K562 (cell line): ENCODE results near the gene MRPL57. TPM values are rescaled to one million over a fixed set of nuclear protein-coding genes. Genes with fewer than 3 reads are reported as not detected.
A peak's percentile ranks its signal among the peaks of the same experiment; 100 is the strongest.

Experiments
- ATAC-seq: fragments of 200-7000 bp; cut with Tn5 transposase; 3 replicates; pipeline ENCODE4 v1.9.1; 2020; ENCODE audit warnings: moderate library complexity
- Bru-seq: library from RNA; stranded (reverse); fragments of 400-500 nt; gene quantifications from one replicate; lab custom pipeline; 2021; lab: Mats Ljungman, UMichigan
- BruChase-seq, 2 experiments: library from RNA; stranded (reverse); fragments of 400-500 nt; gene quantifications; one replicate each; lab custom pipeline; 2021; lab: Mats Ljungman, UMichigan
- BruUV-seq: library from RNA; stranded (reverse); fragments of 400-500 nt; replicated peaks from 2 replicates; lab custom pipeline; 2021; lab: Mats Ljungman, UMichigan
- CTCF ChIA-PET: fragments of 300-600 bp; formaldehyde crosslinking; extraction: SDS; loops from one replicate; lab custom pipeline; 2021; ENCODE audit warnings: low intra/inter-chr PET ratio; lab: Yijun Ruan, JAX
- POLR2A ChIA-PET: fragments of 300-600, 350-650 bp; sonication (Branson Sonifier 250); formaldehyde crosslinking; extraction: SDS; loops from one replicate; lab custom pipeline; 2021; ENCODE audit warnings: antibody characterized with exemption, inconsistent platforms; lab: Yijun Ruan, JAX
- DNase-seq, 4 experiments: peaks; one replicate each; pipeline versions ENCODE4 v3.0.0 to v3.0.0-alpha.2; 2011 to 2018; ENCODE audit warnings: low spot score in 3 of 4, mixed read lengths in 3 of 4; ENCODE audit errors: extremely low read depth in 1 of 4
- FAIRE-seq: peaks from 2 replicates; lab custom pipeline; 2011; peaks lifted over from hg19 to GRCh38; lab: Jason Lieb, UNC
- H2AFZ ChIP-seq: 2 replicates; pipeline ENCODE4 v1.6.0; 2011; ENCODE audit warnings: low read depth, low read length, control low read depth, inconsistent platforms
- H3K27ac ChIP-seq: fragments of 200-600 bp; 3 replicates; pipeline ENCODE4 v1.8.0; 2011; ENCODE audit warnings: low read depth, mild to moderate bottlenecking, control low read depth, inconsistent platforms, low read length, moderate library complexity, mixed read lengths; ENCODE audit errors: extremely low read depth
- H3K27me3 ChIP-seq, 2 experiments: fragments of 300-600 bp in 1 of 2; 2 replicates in 1 of 2; 3 replicates in 1 of 2; pipeline versions ENCODE4 v1.6.0 to v1.8.0; 2011; ENCODE audit warnings: inconsistent platforms in 2 of 2, low read length in 2 of 2, mild to moderate bottlenecking in 1 of 2, mixed read lengths in 1 of 2, moderate library complexity in 1 of 2; ENCODE audit not compliant: control insufficient read depth in 2 of 2, insufficient read depth in 2 of 2
- H3K36me3 ChIP-seq: fragments of 300-600 bp; 3 replicates; pipeline ENCODE4 v1.8.0; 2011; ENCODE audit warnings: mild to moderate bottlenecking, low read length, inconsistent platforms; ENCODE audit not compliant: control insufficient read depth, insufficient read depth
- H3K4me1 ChIP-seq, 2 experiments: fragments of 200-600 bp in 1 of 2; replicated peaks in 1 of 2; 2 replicates in 1 of 2; 3 replicates in 1 of 2; pipeline versions ENCODE4 v1.5.1 to v1.8.0; 2011; ENCODE audit warnings: inconsistent platforms in 2 of 2, low read length in 2 of 2, mild to moderate bottlenecking in 1 of 2, mixed read lengths in 1 of 2, moderate library complexity in 1 of 2; ENCODE audit not compliant: control insufficient read depth in 2 of 2, insufficient read depth in 2 of 2
- H3K4me2 ChIP-seq: 2 replicates; pipeline ENCODE4 v1.6.1; 2011; ENCODE audit warnings: low read length, control low read depth, inconsistent platforms, mixed read lengths; ENCODE audit not compliant: insufficient read depth
- H3K4me3 ChIP-seq: fragments of 200-600 bp; sonication (generic), shearing (Covaris generic); 2 replicates; pipeline ENCODE4 v1.5.1; 2016; ENCODE audit warnings: control low read depth, inconsistent platforms
- H3K79me2 ChIP-seq: fragments of 200-600 bp; 3 replicates; pipeline ENCODE4 v1.8.0; 2011; ENCODE audit warnings: low read length, inconsistent platforms; ENCODE audit not compliant: control insufficient read depth, insufficient read depth
- H3K9ac ChIP-seq, 2 experiments: 2 replicates each; pipeline versions ENCODE4 v1.6.0 to v1.6.1; 2011; ENCODE audit warnings: low read depth in 2 of 2, low read length in 2 of 2, control low read depth in 1 of 2, inconsistent platforms in 1 of 2, mild to moderate bottlenecking in 1 of 2, mixed read lengths in 1 of 2; ENCODE audit not compliant: insufficient read depth in 1 of 2
- H3K9me1 ChIP-seq: one replicate; pipeline ENCODE4 v1.6.0; 2011; ENCODE audit warnings: inconsistent platforms, mild to moderate bottlenecking, low read length, moderate library complexity; ENCODE audit not compliant: control insufficient read depth, insufficient read depth
- H3K9me3 ChIP-seq: replicated peaks from 2 replicates; pipeline ENCODE4 v1.5.1; 2011; ENCODE audit warnings: low read depth, low read length, inconsistent platforms; ENCODE audit not compliant: control insufficient read depth, insufficient read depth
- H4K20me1 ChIP-seq: replicated peaks from 2 replicates; pipeline ENCODE4 v1.6.1; 2011; ENCODE audit warnings: low read length, inconsistent platforms, mixed read lengths; ENCODE audit not compliant: control insufficient read depth, insufficient read depth
- HNRNPLL ChIP-seq: fragments of 200-400 bp; formaldehyde crosslinking; IDR thresholded peaks from 2 replicates; pipeline ENCODE4 v1.6.1; 2017; ENCODE audit warnings: low read length, low read depth, mild to moderate bottlenecking; ENCODE audit not compliant: poor library complexity, severe bottlenecking
- MGA ChIP-seq: fragments of 450-650 bp; IDR thresholded peaks from 2 replicates; pipeline ENCODE4 v1.6.1; 2016; ENCODE audit warnings: mild to moderate bottlenecking, moderate library complexity
- WGBS: fragments of 100-300 bp; shearing (Covaris generic); methylation state at CpG from one replicate; pipeline ENCODE4 v1.1.6; 2016; ENCODE audit warnings: low coverage, mixed read lengths; ENCODE audit not compliant: insufficient coverage; ENCODE audit errors: missing lambda C conversion rate; 5-methylcytosine and 5-hydroxymethylcytosine counted together
- in situ Hi-C: fragments of 300-500 bp; cut with MboI; formaldehyde crosslinking; loops from 4 replicates; pipeline ENCODE4 v1.15.0; 2018; ENCODE audit warnings: inconsistent platforms, mixed read lengths
- intact Hi-C: fragments of 100-400 bp; cut with micrococcal nuclease; formaldehyde crosslinking; loops from 2 replicates; pipeline ENCODE4 v1.14.2; 2022
- long read RNA-seq, 3 experiments: library from polyadenylated mRNA in 2 of 3; library from RNA in 1 of 3; unstranded in 2 of 3; stranded (forward) in 1 of 3; transcript quantifications; one replicate each; pipeline ENCODE4 v2.0.0, GENCODE V29; 2019 to 2022
- polyA minus RNA-seq, 3 experiments: library from RNA; depleted of rRNA, polyadenylated mRNA; stranded (reverse); fragments of >200 nt; gene quantifications; 2 replicates each; pipeline ENCODE4 v1.2.3, GENCODE V29; 2011
- polyA plus RNA-seq, 8 experiments: library from polyadenylated mRNA; depleted of rRNA in 4 of 8; stranded (reverse) in 5 of 8; unstranded in 3 of 8; fragments of >200 nt; fragmentation: Nextera tagmentation in 2 of 8; fragmentation: Illumina TruSeq in 1 of 8; extraction: Ambion mirVana in 2 of 8; extraction: Trizol in 1 of 8; gene quantifications; 2 replicates each; pipeline versions ENCODE4 v1.2.1 to v1.2.3, GENCODE V29; 2011 to 2014; ENCODE audit warnings: inconsistent platforms in 1 of 8, missing spikeins in 1 of 8
- total RNA-seq, 7 experiments: library from RNA; depleted of rRNA in 6 of 7; stranded (reverse); fragments of >200 nt in 6 of 7; fragmentation: Illumina TruSeq in 2 of 7; extraction: Trizol in 2 of 7; gene quantifications; 2 replicates each; pipeline versions ENCODE4 v1.2.1 to v1.2.3, GENCODE V29; 2011 to 2021; ENCODE audit warnings: low replicate concordance in 1 of 7

Gene MRPL57
- 5.1 and 5.5 TPM in 2 replicates for total RNA-seq (2011; cell fraction: chromatin; rRNA removed; ENCODE audit: low replicate concordance)
- 7.1 and 10.3 TPM in 2 replicates for total RNA-seq (2011; cell fraction: nucleolus; rRNA removed)
- 8.3 and 9.7 TPM in 2 replicates for total RNA-seq (2011; cell fraction: nucleoplasm; rRNA removed)
- 40.4 and 61.8 TPM in 2 replicates for total RNA-seq (2014; rRNA removed)
- total RNA-seq (2014; rRNA removed; fragmentation: Illumina TruSeq; extraction: Trizol): 10.0 and 10.3 TPM in 2 replicates
- total RNA-seq (2015; rRNA removed; fragmentation: Illumina TruSeq; extraction: Trizol): 15.3 and 15.7 TPM in 2 replicates
- 18.0 and 18.9 TPM in 2 replicates for total RNA-seq (2021)
- polyA plus RNA-seq (2011; rRNA removed): 12.6 and 15.9 TPM in 2 replicates
- 10.0 and 17.4 TPM in 2 replicates for polyA plus RNA-seq (2011; cell fraction: cytosol; rRNA removed)
- 8.9 and 12.1 TPM in 2 replicates for polyA plus RNA-seq (2011; cell fraction: nucleus; rRNA removed)
- polyA plus RNA-seq (2012): 15.1 and 16.9 TPM in 2 replicates
- polyA plus RNA-seq (2014; fragmentation: Illumina TruSeq; extraction: Trizol): 8.3 and 11.4 TPM in 2 replicates
- polyA plus RNA-seq (2014; fragmentation: Nextera tagmentation; extraction: Ambion mirVana): 10 to 100 TPM in 1 of 2 experiments, 1 to 10 TPM in 1; 6.5 to 12.5 TPM
- polyA plus RNA-seq (2014; rRNA removed): 25.3 and 29.5 TPM in 2 replicates
- polyA minus RNA-seq (2011; rRNA and poly(A)+ RNA removed): 3.2 and 4.3 TPM in 2 replicates
- 3.8 and 5.4 TPM in 2 replicates for polyA minus RNA-seq (2011; cell fraction: cytosol; rRNA and poly(A)+ RNA removed)
- 3.5 and 3.8 TPM in 2 replicates for polyA minus RNA-seq (2011; cell fraction: nucleus; rRNA and poly(A)+ RNA removed)
- Bru-seq, nascent RNA: percentile 87 among the genes with signal in this experiment
- percentile 73 among the genes with signal in this experiment for BruChase-seq, experiment 1, labeled RNA remaining after a 2-hour chase
- BruChase-seq, experiment 2, labeled RNA remaining after a 6-hour chase: percentile 74 among the genes with signal in this experiment
- long read RNA-seq, experiment 1, transcript MRPL57-201 (2 exons, 2,246 nt): major isoform, 92 of 131 reads
- long read RNA-seq, experiment 1, partial matches to known transcripts: 0 of 131 reads
- long read RNA-seq, experiment 1, other reads (novel, unspliced or antisense): 39 of 131 reads
- long read RNA-seq, experiment 2, transcript MRPL57-201 (2 exons, 2,246 nt): major isoform, 52 of 79 reads
- long read RNA-seq, experiment 2, partial matches to known transcripts: 21 of 79 reads
- long read RNA-seq, experiment 2, other reads (novel, unspliced or antisense): 6 of 79 reads
- long read RNA-seq, experiment 3, transcript MRPL57-201 (2 exons, 2,246 nt): major isoform, 73 of 86 reads
- long read RNA-seq, experiment 3, partial matches to known transcripts: 0 of 86 reads
- long read RNA-seq, experiment 3, other reads (novel, unspliced or antisense): 13 of 86 reads

GRCh38 chr13:21176215-21176981 is at the start of gene MRPL57, which contains the start of gene SKA3:
Gene MRPL57 (plus strand): TSS chr13:21176658. CDS start chr13:21176917, 259 bp downstream.
Gene SKA3 (minus strand): TSS chr13:21176552. CDS start chr13:21176477, 75 bp downstream.
- in situ Hi-C loops: no loop called here
- 0 out of 2 replicates have a peak, but pooled peaks have one; percentile 5 for TF ChIP-seq MGA
- peak; percentile 93 for TF ChIP-seq HNRNPLL

More at GRCh38 chr13:21176215-21176981, at the start of gene MRPL57, which contains the start of gene SKA3:
- H3K36me3 ChIP-seq: peaks cover 21% of the 10 kb centered on the region; the same call in 2 of the 3 replicates
- peak within 1 kb of the TSS; percentile 94 for H3K27ac ChIP-seq
- BruUV-seq: no TSS peak
- H3K79me2 ChIP-seq: peaks cover 63% of the 10 kb centered on the region
- POLR2A ChIA-PET: interaction anchor here (0.5 to 3.0 kb wide), 7 partner anchors 10 to 235 kb away, joined by 3 to 20 read pairs (median 3); partner anchors contain the start of gene LATS2
- H3K27me3 ChIP-seq: no peaks in the 10 kb centered on the region
- peak within 1 kb of the TSS; percentile 98 for H3K9ac ChIP-seq
- H3K4me2 ChIP-seq: peak within 1 kb of the TSS; percentile 91
- no peaks in the 10 kb centered on the region for H4K20me1 ChIP-seq
- ATAC-seq (peak; percentile 93), FAIRE-seq (peak; percentile 62), DNase-seq (peak; percentile 85 to 93 (median 88))
- peaks cover 6 to 8% of the 10 kb centered on the region in 2 experiments; a peak in 3 of 5 replicates for H3K4me1 ChIP-seq
- WGBS: under 1% methylated on average over 53 of the region's 93 CpGs
- no peaks in the 10 kb centered on the region for H3K9me3 ChIP-seq
- intact Hi-C loops: no loop called here
- CTCF ChIA-PET: no interaction called here
- H2AFZ ChIP-seq: peak within 1 kb of the TSS; percentile 92
- H3K9me1 ChIP-seq: no peaks in the 10 kb centered on the region
- H3K4me3 ChIP-seq: peak within 1 kb of the TSS; percentile 83
